ENCODE data around the gene WDR83. TPM values are rescaled to one million over a fixed set of nuclear protein-coding genes. Genes with fewer than 3 reads are reported as not detected.

Gene WDR83
- total RNA-seq, 4 donors from 2014 or later = 4.0 to 16.7 (median 5.8) TPM

DNA sequence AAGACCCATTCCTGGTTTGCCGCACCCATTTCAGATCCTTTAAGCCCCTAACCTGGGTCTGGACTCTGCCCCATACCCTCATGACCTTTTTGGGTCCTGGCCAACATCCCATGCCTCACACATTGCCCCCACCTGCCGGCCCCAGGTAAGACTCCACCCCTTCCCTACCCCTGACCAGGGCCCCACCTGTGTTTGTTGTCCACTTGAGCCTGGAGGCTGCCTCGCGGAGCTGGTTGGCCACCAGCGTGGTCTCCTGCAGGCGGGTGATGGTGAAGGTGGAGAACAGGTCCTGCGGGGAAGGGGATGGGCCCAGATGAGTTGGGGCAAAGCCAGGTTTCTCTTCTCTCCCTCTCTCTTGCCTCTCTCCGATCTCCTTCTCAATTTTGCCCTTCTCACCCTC is 19.6 kb upstream of the WDR83 start:
- WGBS, 2 donors = 61 to 71% methylated on average over 3 to 5 of the region's 8 CpGs
- TF ChIP-seq POLR2A (IDR thresholded peaks at IDR 0.05) = no peak
- TF ChIP-seq, protein P1, sequence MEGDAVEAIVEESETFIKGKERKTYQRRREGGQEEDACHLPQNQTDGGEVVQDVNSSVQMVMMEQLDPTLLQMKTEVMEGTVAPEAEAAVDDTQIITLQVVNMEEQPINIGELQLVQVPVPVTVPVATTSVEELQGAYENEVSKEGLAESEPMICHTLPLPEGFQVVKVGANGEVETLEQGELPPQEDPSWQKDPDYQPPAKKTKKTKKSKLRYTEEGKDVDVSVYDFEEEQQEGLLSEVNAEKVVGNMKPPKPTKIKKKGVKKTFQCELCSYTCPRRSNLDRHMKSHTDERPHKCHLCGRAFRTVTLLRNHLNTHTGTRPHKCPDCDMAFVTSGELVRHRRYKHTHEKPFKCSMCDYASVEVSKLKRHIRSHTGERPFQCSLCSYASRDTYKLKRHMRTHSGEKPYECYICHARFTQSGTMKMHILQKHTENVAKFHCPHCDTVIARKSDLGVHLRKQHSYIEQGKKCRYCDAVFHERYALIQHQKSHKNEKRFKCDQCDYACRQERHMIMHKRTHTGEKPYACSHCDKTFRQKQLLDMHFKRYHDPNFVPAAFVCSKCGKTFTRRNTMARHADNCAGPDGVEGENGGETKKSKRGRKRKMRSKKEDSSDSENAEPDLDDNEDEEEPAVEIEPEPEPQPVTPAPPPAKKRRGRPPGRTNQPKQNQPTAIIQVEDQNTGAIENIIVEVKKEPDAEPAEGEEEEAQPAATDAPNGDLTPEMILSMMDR (IDR thresholded peaks at IDR 0.05) = no peak
- Histone ChIP-seq H3K4me1 (peaks cover 11 to 15% (median 12%) of the 10 kb centered on the region in 3 donors), H3K36me3 (peaks cover 0 to 11% (median 0%) of the 10 kb centered on the region in 3 donors), H3K9me3 (no peaks in the 10 kb centered on the region), H3K4me3 (no peak overlapping the region), H3K27me3 (no peaks in the 10 kb centered on the region), H3K27ac (no peak overlapping the region)
- intact Hi-C loops (cut with DNase I) = no loop called here
- DNase-seq = no peak

DNA sequence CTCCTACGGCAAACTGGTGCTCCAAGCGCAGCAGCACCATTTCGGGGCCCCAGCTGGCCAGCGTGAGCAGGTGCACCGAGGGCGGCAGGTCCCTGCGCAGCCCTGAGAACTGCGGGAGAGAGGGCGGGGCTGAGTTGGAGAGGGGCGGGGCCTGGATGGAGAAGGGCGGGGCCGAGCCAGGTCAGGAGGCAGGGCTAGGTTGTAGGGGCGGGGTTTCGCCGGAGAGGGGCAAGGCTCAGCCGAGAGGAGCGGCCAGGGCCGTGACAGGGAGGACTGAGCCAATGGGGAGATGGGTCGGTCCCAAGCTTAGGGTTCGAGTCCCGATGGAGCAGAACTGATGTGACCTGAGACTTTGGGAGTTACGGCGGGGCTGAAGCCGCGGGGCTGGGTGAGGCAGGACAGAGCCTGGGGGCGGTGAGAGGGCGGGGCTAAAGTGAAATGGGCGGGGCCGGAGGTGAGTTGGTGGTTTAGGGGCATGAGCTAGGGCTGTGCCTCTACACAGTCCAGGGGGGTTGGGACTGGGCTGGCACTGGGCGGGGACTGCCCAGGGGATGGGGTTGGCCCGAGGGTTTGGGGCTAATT is 19.0 kb upstream of the WDR83 start:
- no peak for TF ChIP-seq POLR2A (IDR thresholded peaks at IDR 0.05)
- TF ChIP-seq, protein P1 (IDR thresholded peaks at IDR 0.05) = no peak
- H3K4me1 ChIP-seq = peaks cover 11 to 15% (median 12%) of the 10 kb centered on the region in 3 donors
- no peaks in the 10 kb centered on the region for H3K9me3 ChIP-seq
- intact Hi-C loops (cut with DNase I) = no loop called here
- no peaks in the 10 kb centered on the region for H3K27me3 ChIP-seq
- H3K4me3 ChIP-seq = peak overlapping the region in 3 of 4 donors; percentile 32 to 57 (median 35)
- WGBS, 2 donors = 18 to 23% methylated on average over 12 to 19 of the region's 31 CpGs
- no peak overlapping the region for H3K27ac ChIP-seq
- no peak for DNase-seq
- H3K36me3 ChIP-seq = peaks cover 0 to 16% (median 0%) of the 10 kb centered on the region in 3 donors

DNA sequence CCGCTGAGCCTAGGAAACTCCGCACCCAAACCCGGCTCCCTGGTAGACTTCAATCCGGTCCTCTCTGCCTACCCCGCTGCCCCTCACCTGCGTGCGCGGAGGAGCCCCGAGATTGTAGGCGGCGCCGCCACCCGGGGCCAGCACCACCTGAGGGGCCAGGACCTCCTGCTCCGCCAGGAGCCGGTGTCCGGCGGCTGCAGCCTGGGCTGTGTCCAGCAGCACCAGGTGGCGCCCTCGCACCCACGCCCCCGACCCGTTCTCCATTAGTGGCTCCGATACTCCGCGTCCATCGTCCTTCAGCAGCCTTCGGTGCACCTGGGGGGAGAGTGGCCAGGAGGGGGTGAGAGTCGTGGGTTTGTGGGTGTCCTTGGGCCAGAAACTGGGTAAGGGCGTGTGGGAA is 18.5 kb upstream of the WDR83 start:
- no peaks in the 10 kb centered on the region for H3K27me3 ChIP-seq
- no peaks in the 10 kb centered on the region for H3K9me3 ChIP-seq
- peaks cover 11 to 15% (median 12%) of the 10 kb centered on the region in 3 donors for H3K4me1 ChIP-seq
- H3K27ac ChIP-seq = no peak overlapping the region
- no peak for DNase-seq
- H3K4me3 ChIP-seq = peak overlapping the region in 3 of 4 donors; percentile 32 to 57 (median 35)
- intact Hi-C loops (cut with DNase I) = no loop called here
- 11 to 24% methylated on average over 3 to 24 of the region's 29 CpGs for WGBS, 2 donors
- TF ChIP-seq POLR2A (IDR thresholded peaks at IDR 0.05) = no peak
- TF ChIP-seq, protein P1 (IDR thresholded peaks at IDR 0.05) = no peak
- H3K36me3 ChIP-seq = peaks cover 0 to 17% (median 0%) of the 10 kb centered on the region in 3 donors

DNA sequence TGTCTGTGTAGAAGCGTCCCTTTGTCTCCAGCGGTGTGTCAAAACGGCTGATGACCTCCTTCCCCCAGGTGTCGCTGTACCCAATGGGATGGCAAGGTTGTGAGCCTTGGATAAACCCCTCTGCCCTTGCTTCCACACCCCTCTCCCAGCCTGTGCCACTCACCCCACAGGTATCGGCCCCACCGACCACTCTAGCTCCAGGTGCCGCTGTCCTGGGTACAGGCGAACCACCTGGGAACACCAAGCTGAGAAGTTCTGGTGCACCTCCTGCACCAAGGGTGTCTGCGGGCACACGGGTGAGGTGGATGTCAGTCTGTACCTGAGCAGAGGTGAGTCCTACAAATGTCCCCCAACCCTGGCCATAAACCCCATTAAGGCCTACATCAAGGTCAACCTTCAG is 16.7 kb upstream of the WDR83 start:
- peaks cover 11 to 15% (median 12%) of the 10 kb centered on the region in 3 donors for H3K4me1 ChIP-seq
- intact Hi-C loops (cut with DNase I) = no loop called here
- no peak for DNase-seq
- no peaks in the 10 kb centered on the region for H3K9me3 ChIP-seq
- no peak overlapping the region for H3K27ac ChIP-seq
- no peak for TF ChIP-seq POLR2A (IDR thresholded peaks at IDR 0.05)
- TF ChIP-seq, protein P1 (IDR thresholded peaks at IDR 0.05) = no peak
- H3K4me3 ChIP-seq = no peak overlapping the region
- H3K36me3 ChIP-seq = peaks cover 0 to 29% (median 4%) of the 10 kb centered on the region in 3 donors
- 93 to 96% methylated on average over 6 to 10 of the region's 10 CpGs for WGBS, 2 donors
- no peaks in the 10 kb centered on the region for H3K27me3 ChIP-seq

DNA sequence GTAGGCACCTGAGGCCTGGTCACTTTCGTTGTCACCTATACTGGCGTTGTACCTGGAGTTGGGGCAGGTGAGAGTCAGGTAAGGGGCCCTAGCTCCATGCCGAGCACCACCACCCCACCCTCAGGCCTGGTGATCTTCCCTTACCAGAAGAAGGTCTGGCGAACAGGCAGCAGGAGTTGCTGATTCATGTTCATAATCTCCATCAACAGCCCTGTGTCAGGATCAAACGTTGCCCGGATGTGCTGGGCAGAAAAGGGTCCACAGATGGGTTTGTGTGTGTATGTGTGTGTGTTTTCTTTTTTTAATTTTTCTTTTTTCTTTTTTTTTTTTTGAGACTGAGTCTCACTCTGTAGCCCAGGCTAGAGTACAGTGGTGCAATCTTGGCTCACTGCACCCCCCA is 14.4 kb upstream of the WDR83 start:
- Histone ChIP-seq H3K27ac (no peak overlapping the region), H3K4me1 (peaks cover 11 to 14% (median 11%) of the 10 kb centered on the region in 3 donors), H3K4me3 (no peak overlapping the region), H3K9me3 (no peaks in the 10 kb centered on the region), H3K36me3 (peaks cover 0 to 51% (median 4%) of the 10 kb centered on the region in 3 donors), H3K27me3 (no peaks in the 10 kb centered on the region)
- DNase-seq = no peak
- 93 to 96% methylated on average over 5 to 6 of the region's 6 CpGs for WGBS, 2 donors
- no peak for TF ChIP-seq POLR2A (IDR thresholded peaks at IDR 0.05)
- TF ChIP-seq, protein P1 (IDR thresholded peaks at IDR 0.05) = no peak
- intact Hi-C loops (cut with DNase I) = no loop called here

All from esophagus squamous epithelium (tissue), 5 donors.